CD4-positive, alpha-beta T cell treated with Interleukin-17A for 1 hour (primary cell): ENCODE results near the gene PSORS1C1.

Experiments used
- DNase-seq: peaks from one replicate; pipeline ENCODE4 v3.0.0-alpha.2; 2020

PSORS1C1 gene

GRCh38 chr6:31096656-31097055, 17.9 kb upstream of the PSORS1C1 start:
- DNase-seq, result no peak

GRCh38 chr6:31098449-31098938, 16.1 kb upstream of the PSORS1C1 start:
- DNase-seq, result no peak

- no peak for DNase-seq
Measured at GRCh38 chr6:31103136-31103535, 11.5 kb upstream of the PSORS1C1 start.

- DNase-seq, result no peak
Measured at GRCh38 chr6:31107052-31107451, 7.5 kb upstream of the PSORS1C1 start.

- DNase-seq, result no peak
Measured at GRCh38 chr6:31110825-31111582, 3.6 kb upstream of the PSORS1C1 start.

- no peak for DNase-seq
Measured at GRCh38 chr6:31111712-31112111, 2.9 kb upstream of the PSORS1C1 start.

GRCh38 chr6:31112478-31112877, 2.1 kb upstream of the PSORS1C1 start, which contains the start of gene C6orf15:
Gene C6orf15, minus strand, starts transcription at chr6:31112575. Its CDS starts 20 bp downstream, at chr6:31112555.
- DNase-seq, result no peak

- no peak for DNase-seq
Measured at GRCh38 chr6:31113861-31114540, 599 bp upstream of the PSORS1C1 start.

GRCh38 chr6:31114970-31115849, 610 bp downstream of the PSORS1C1 start:
- peak; percentile 30 for DNase-seq

- no peak for DNase-seq
Measured at GRCh38 chr6:31115941-31116560, 1.5 kb downstream of the PSORS1C1 start.

GRCh38 chr6:31116661-31117385, 2.2 kb downstream of the PSORS1C1 start:
- no peak for DNase-seq

- DNase-seq, result no peak
Measured at GRCh38 chr6:31118178-31118577, 3.6 kb downstream of the PSORS1C1 start.

GRCh38 chr6:31120151-31120915, 5.7 kb downstream of the PSORS1C1 start, which contains the start of gene CDSN:
Gene CDSN, minus strand, starts transcription at chr6:31120446. Its CDS starts 27 bp downstream, at chr6:31120419.
- DNase-seq, result no peak

GRCh38 chr6:31121131-31121790, 6.7 kb downstream of the PSORS1C1 start:
- DNase-seq, result no peak

GRCh38 chr6:31122791-31123706, 8.4 kb downstream of the PSORS1C1 start:
- DNase-seq, result no peak

GRCh38 chr6:31125162-31125561, 10.6 kb downstream of the PSORS1C1 start:
- DNase-seq, result no peak

- DNase-seq, result no peak
Measured at GRCh38 chr6:31125586-31126363, 11.2 kb downstream of the PSORS1C1 start.

- no peak for DNase-seq
Measured at GRCh38 chr6:31126396-31127175, 12.0 kb downstream of the PSORS1C1 start.
